ENCODE data around the gene PPP1R3D.

The PPP1R3D gene

DNA sequence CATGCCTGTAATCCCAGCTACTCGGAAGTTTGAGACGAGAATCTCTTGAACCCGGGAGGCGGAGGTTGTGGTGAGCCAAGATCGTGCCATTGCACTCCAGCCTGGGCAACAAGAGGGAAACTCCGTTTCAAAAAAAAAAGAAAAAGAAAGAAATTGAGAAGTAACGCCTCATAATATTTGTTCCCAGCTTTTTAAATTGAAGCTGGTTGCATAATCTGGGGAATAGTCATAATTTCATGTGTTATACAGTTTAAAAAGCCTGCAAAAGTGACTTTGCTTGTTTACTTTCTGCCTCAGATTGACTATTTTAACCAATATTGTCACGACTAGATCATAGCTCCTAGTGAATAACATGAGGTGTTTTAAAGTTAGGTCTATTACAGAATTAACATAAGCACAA, 7.3 kb upstream of the PPP1R3D start:
- DNase-seq = no peak

DNA sequence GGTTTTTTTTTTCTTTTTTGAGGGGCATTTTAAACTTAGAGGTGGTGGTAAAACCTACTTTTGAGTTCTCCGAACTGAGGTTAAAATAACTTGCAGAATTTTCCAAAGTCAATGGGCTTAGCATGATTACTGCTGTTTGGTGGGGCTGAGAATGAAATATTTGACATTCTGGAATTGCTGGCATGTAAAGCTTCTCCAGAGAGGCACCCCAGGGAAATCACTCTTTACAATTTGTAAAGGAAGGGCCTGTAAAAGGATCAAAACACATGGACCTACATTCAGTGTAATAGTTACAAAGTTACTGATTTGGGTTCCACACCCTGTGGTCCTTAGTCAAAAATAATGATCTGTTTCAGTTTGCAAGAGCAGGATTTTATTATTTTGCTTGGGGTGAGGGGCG, 5.6 kb upstream of the PPP1R3D start:
- DNase-seq = no peak

DNA sequence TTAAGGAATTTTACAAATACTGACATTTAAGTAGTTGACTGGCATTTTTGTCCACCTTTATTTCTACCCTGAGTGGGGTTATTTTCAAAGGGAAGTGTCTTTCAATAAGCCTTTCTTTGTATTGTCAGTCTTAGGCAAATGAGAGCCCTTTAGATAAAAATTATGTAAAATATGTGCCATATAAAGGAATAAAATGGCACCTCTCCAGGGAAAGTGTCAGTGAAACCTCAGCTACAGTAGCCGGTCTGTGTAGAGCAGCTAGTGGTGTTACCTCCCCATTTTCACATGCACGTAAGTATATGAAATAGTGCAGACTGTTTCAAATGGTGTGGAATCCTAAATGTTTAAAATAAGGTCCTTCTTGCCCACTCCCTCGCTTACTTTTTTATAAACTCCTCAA, 5.1 kb upstream of the PPP1R3D start:
- no peak for DNase-seq

DNA sequence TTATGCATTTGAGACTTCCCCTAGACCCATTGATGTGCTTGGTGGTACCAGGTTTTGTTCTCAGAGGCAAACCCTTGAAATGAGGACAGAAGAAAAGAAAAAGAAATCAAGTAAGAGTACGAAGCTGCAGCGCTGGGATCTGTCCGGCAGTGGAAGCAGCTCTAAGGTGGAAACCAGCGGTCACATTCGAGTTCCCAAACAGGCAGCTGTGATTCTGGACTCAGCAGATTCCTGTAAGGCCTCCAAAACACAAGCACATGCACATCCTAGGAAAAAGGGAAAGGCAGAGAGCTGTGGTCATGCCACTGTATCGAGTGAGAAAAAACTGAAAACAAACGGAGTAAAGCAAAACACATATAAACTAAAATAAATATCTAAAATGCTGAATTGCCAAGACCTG, 4.6 kb upstream of the PPP1R3D start:
- no peak for DNase-seq

DNA sequence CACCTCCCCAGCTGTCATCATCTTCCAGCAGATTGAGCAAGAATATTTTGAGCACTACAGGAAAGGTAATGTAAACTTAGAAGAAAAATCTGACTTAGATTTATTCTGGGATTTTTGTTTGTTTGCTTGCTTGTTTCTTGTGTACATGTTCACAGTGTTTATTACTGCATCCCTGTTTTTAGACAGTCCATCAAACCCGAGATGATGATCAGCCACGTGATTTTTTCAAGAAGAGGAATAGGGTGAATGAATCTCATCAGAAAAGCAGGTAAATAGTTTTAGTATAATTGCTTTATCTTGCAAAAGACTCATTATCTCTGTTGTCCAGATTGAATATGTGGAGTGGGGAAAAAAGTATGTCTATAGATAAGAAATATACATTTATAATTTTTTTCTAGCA, 2.1 kb upstream of the PPP1R3D start:
- DNase-seq = no peak

DNA sequence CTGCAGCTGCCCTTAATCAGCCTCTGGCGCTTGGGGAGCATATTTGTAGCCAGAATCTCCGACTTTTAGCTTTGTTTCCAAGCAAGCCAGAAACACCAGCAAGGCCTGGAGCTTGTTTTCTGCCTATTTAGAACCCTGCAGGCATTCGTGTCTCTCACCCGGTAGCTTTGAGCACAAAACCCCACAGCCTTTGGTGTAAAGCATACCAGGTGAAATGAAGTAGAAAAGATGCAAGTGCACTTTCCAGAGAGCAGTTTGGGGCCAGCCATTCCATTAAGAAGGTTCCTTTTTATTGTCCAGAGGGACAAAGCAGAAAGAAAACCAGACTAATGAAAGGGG, 820 bp upstream of the PPP1R3D start:
- DNase-seq = no peak

DNA sequence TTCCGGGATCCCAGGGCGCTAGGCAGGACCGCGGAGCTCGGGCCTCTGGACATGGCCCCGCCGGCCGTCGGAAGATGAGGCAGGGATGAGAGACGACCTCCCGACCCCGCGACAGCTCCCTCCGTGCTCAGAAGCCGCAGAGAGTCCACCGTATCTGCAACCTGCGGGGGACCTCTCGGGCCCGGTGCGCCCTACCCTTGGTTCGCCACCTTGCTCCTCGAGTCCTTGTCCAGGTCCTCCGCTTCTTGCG, 301 bp downstream of the PPP1R3D start:
- DNase-seq = no peak

DNA sequence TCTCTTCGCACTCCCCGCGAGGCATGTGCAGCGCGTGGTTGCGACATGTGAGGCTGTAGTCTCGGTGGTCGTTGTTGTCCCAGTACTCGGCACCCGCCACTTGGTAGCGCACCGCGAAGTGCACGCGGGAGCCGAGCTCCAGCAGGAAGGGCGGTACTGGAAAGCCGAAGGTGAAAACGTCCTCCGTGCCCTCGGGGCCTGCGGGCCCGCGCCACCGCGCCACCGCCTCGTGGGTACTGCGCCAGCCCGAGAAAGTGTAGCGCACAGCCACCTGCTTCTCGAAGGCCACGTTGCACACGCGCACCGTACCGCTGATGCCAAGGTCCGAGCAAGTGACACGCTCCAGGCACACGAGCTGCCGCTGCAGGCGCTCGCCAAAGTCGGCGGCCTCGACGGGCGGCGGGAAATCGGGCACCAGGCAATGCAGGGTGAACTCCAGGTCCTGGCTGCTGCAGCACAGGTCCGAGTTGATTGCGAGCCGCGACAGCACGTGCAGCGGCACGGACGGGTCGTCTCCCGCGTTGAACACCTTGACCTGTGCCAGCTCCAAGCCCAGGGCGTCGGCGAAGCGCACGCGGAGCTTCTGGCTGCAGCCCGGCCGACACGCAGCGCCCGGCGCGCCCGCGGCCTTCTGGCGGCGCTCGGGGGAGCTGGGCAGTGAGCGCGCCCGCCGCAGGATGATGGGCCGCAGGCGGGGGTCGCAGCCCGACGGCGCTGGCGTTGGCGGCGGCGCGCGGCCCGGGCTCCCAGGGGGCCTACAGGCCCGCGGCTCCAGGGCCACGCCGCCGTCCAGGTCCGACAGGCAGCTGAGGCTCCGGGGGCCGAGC, 840 bp downstream of the PPP1R3D start:
- DNase-seq = peak; percentile 1

DNA sequence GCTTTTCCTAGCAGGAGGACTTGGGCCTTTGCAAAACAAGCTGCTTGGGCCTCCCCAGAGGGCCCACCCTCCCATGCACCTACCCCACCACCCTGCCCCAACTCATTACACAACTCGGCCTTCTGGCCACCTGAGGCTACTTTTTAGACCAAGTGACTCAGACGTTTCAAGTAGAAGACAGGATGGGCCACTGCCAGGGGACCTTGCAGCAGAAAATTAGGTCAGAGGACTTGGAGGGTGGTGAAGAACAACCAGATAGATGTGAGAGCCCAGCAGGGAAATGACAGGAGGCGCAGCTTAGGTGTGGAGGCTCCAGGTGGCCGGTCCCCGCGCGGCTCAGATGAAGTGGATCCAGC, 1.4 kb downstream of the PPP1R3D start:
- DNase-seq = no peak

DNA sequence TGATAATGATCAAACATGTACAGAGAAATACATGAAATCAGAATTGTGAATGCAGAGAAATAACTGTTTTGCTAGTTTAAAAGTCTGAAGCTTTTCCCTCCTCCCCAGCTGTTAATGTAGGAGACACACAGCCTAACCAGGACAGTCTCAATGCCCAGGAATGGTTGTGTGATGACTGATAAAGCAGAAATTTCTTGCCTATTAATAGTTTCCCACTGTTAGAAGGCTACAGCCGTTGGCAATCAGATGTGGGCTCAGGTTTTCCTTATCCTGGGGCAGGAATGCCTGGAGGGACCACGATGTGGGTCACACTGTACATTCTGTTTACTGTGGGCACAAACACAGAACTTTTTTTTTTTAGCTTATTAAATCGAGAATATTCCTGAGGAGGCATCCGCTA, 1.9 kb downstream of the PPP1R3D start:
- DNase-seq = no peak

DNA sequence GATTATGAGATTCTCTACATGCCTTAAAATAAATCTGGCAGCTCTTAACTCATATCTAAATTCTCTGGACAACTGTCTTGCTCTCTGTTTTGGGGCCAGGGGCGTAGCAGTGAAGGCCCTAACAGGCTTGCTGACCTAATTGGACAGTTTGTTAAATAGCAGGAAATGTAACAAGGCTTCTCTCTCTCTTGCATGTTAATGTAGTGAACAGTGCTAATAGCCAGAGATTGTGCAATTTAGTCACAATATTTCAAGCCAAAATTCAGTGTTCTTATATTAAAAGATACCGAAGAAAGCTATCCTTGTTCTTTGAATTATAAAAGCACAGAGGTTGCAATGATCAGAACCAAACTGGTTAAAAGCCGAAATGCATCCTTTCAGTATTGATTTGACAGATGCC, 3.0 kb downstream of the PPP1R3D start:
- DNase-seq = no peak

DNA sequence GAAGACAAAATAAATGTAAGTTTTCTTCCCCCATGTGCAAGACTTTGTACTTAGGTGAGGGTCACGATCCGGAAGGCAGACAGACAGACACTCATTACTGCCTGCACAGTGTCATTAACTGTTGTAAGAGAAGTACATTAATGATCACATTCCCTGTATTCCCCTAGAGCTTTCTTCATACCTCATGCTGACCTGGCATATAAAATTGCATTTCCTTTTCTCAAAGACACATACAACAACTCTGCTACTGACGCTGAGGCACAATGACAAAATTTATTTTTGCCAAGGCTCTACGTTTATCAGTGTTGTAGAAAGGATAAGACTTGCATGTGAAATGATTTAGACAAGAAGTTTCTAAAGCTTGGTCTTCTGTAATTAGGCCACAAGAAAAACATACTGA, 3.7 kb downstream of the PPP1R3D start:
- no peak for DNase-seq

DNA sequence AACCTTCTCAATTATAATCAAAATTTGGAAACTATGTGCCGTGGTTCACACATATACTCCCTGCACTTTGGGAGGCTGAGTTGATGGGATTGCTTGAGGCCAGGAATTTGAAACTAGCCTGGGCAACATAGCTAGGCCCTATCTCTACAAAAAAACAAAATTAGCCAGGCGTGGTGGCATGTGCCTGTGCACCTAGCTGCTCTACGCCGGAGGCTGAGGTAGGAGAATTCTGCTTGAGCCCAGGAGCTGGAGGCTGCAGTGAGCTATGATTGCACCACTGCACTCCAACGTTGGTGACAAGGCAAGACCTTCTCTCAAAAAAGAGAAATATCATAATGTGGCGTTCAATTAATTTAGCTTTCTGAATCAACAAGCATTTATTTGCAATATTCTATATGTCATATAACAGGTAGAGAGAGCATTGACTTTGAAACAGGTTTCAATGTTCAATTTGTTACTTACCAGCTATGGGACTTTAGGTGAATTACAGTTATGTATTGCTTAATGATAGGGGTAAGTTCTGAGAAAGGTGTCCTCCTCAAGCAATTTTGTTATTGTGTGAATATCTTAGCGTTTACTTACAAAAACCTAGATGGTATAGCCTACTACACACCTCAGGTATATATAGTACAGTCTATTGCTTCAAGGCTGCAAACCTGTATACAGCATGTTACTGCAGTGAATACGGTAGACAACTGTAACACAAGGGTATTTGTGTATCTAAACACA, 4.5 kb downstream of the PPP1R3D start:
- DNase-seq = no peak

DNA sequence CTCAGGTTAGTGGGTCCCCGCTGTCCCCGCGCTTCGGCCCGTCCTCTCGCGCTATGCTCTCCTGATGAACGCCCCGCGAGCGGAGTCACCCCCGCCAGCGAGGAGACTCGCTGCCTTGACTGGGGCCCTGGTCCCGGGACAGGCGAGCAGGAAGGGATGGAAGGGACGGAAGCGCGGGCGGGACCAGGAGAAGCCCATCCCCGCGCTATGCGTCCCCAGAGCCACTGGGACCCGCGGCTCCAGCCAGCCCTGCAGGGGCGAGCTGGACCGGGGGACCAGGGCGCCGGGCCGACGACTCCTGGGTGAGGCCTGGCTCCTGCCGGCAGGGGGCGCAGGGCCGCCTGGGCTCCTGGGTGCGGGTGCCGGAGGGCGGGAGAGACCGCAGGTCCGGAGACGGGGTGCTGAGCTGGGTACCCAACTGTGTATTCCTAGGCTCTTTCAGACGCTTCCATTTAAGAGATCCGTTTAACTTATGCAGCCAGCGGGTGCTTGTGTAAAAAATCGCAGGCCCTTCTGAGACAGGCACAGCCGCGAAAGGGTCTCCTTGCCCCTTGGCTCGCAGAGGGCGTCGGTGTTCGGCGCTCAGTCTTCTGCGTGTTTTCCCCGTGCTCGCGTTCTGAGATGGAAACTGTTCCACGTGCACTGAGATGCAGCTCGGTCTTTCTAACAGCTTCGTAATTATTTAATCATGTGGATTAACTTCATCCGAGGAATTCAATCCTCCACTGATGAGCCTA, 6.1 kb downstream of the PPP1R3D start:
- peak; percentile 61 for DNase-seq

DNA sequence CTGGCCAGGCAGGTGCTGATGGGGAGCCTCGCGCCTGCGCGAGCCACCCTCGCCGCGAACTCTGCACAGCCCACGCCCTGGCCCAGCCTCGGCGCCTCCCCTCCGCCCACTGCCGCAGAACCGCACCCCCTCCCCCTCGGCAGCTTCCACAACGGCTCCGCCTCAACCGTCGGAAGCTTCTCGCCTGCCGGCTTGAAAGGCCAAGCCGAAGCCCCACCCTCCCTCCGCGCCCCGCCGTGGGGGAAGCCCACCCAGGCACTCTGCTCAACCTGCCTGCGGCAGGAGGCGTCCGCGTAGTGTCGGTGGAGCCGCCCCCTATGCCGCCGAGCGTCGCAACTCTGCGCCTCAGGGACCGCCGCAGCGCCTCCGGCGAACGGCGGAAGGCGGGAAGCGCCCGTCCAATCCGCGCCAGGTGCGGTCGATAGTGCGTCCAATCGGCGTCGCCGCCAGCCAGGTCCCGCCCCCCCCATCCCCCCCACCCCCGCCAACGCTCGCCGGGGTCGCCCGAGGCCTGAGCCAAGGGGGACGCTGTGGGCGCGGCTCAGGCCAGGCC, 6.7 kb downstream of the PPP1R3D start, which contains the start of gene SYCP2:
Gene SYCP2, minus strand, starts transcription at position 342 of the 553 bp plus-strand sequence. CDS start 11,224 bp downstream, outside the sequence.
- no peak for DNase-seq

DNA sequence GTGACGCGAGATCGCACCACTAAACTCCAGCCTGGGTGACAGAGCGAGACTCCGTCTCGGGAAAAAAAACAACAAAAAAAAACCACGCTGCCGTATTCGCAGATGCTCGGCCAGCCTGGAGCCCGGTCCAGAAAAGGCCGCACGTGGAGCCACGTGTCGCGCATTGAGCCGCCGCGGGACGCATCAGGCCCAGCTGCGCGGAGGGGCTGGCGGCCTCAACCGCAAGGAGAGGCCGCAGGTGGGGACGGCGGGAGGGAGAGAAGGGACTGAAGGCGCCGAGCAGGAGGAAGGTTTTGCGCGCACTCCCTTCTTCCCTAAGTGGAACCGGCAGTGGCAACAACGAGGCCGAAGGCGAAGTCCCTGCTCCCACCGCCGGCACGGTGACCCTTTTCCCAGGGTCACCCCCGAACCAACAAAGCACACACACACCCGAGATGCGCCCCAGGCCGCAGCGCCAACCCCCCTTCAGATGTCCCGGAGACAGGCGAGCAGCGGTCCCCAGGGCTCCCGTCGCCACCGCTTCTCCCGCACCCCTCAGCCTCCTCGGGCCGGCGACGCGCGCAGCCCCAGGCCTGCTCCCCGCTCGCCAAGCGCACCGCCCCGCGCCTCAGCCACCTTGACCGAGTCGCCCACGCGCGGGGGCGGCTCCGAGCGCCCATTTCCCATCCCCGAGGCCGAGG, 7.3 kb downstream of the PPP1R3D start:
- DNase-seq = no peak

DNA sequence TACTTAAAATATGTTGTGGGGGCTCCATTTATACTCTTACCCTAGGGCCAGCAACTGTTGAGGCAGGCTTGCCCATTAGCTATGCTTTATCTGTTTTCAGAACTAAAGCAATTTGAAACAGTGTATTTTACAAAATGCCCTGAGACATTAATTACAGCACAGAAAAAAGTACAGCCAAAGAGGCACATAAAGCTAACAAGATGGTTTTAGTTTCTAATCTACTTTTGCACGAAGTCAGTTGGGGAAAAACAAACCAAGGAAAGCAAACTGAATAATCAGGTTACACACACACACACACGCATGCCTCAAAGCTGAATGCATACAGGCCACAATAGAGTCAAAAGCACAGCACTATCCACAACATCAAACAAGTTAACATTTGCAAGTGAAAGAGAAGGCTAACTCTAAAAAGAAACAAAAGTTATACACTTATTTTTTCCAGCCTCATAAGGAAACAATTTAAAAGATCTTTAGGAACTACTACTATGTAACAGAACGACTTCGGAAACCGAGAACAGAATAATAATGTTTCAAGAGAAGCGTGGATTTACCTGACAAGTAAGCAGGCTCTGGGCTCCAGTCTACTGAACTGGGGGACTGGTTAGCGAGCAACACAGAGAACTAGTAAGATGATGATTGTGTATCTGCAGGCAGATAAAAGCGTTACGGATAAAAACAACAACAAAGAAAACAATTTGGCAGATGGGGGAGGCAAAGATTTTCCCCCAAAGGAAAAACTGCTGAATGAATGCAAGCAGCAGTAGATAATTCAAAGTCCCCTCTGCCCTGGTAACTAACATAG, 8.4 kb downstream of the PPP1R3D start:
- DNase-seq = no peak

DNA sequence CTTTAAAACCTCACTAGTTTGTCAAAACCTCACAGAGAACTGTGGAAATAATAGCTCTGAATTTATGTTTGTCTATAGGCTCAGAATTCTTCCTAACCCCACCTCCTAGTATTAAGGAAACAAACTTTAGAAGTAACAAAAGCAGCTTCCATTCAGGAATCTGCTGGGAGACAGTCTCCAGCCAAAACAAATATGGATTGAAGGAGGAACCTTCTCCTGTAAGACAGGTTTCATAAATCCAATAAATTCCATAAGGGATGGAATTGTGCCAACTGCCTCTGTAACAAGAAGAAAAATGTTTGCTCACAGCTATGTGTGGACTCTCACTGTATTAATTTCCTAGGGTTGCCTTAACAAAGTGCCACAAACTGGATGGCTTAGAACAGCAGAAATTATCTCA, 14.2 kb downstream of the PPP1R3D start:
- DNase-seq = peak; percentile 37

DNA sequence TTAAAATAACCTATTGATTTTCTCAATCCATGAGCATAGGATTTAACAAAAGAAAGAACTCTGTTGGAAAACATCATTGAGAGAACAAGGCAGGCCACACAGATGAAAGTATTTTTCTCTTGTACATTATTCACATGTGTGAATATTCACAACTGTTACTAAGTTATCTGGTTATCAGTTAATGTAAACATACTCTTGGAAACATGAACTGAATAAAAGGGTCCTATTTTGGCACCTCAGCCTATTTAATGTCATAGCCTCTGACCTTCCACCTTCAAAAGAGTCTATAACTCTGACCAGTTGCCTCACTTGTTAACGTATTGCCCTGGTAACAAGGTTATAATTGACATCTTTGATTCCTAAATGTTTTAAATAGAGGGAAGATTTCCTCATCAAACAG, 14.7 kb downstream of the PPP1R3D start:
- DNase-seq = no peak

DNA sequence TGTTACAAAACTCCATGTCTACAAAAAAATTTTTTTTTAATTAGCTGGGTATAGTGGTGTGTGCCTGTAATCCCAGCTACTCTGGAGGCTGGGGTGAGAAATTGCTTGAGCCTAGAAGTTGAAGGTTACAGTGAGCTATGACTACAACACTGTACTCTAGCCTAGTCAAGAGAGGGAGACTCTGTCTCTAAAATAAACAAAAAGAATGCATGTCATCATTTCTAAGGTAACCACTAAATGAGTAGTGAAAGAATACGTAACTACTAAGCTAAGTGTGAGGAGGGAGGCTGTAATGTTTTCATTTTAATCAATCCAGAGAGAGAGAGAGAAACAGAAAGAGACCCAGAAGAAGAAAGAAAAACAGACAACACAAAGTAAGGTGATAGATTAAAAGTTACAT, 16.6 kb downstream of the PPP1R3D start:
- no peak for DNase-seq

DNA sequence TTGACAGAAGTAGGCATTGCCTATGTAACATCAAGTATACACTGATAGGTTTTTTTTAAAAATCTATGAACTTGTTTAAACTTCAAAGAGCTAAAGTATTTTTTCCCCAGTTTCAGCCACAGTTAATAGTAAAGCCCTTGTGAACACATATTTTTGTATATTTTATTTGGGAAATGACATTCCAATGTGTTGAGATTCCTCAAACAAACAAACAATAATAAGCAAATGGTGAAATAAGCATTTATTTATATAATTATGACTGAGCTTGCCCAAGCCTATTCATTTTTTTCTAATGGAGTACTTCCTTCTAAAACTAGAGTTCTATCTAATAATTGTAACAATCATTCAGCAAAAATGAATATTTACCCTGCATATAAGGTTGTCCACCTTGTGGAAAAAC, 19.2 kb downstream of the PPP1R3D start:
- no peak for DNase-seq

DNA sequence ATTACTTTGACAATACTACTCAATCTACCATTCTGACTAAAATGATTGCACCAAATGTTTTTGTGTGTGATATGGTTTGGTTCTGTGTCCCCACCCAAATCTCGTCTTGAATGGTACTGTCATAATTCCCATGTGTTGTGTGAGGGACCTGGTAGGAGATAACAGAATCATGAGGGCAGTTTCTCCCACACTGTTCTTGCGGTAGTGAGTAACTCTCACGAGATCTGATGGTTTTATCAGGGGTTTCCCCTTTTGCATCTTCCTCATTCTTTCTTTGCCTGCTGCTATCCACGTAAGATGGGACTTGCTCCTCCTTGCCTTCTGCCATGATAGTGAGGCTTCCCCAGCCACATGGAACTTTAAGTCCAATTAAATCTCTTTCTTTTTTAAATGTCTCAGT, 27.5 kb downstream of the PPP1R3D start:
- no peak for DNase-seq

DNA sequence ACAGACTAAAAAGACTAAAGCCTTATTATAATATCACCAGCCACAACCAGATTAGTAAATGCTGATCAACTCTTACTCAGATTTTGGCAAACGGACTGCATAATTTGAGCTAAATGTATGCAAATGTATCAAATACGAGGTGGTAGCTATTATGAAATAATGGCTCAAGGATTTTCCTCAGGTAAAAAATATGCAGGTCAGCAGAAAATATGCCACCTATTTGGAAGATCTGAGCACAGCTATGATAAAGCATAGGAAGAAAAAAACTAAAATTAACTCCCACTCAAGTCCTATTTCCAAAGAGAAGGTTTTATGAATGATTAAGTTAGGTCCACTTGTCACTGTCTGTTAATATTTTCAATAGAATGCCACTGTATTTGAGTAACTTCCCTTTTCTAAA, 29.1 kb downstream of the PPP1R3D start:
- no peak for DNase-seq

Data from NCI-H69 (cell line).